NCI-H146 treated with DMSO at 0.1 percent for 48 hours (cell line): ENCODE measurements around the gene SYDE2.
A peak's percentile ranks its signal among the peaks of the same experiment; 100 is the strongest.

Experiments used
- DNase-seq: peaks from one replicate; lab custom pipeline; 2025; ENCODE audit not compliant: unreplicated experiment; lab: John Stamatoyannopoulos, UW

SYDE2 gene

GRCh38 chr1:85132078-85132720, 68.6 kb downstream of the SYDE2 start:
- peak; percentile 32 for DNase-seq

GRCh38 chr1:85128316-85128715, 72.5 kb downstream of the SYDE2 start:
- no peak for DNase-seq

- DNase-seq: no peak
Observed at GRCh38 chr1:85125891-85126290, 74.9 kb downstream of the SYDE2 start.

GRCh38 chr1:85124091-85124490, 76.7 kb downstream of the SYDE2 start:
- DNase-seq: no peak

GRCh38 chr1:85122169-85122568, 78.6 kb downstream of the SYDE2 start:
- no peak for DNase-seq

- DNase-seq: no peak
Observed at GRCh38 chr1:85121744-85122143, 79.1 kb downstream of the SYDE2 start.

GRCh38 chr1:85118751-85119150, 82.1 kb downstream of the SYDE2 start:
- DNase-seq: no peak

- no peak for DNase-seq
Observed at GRCh38 chr1:85116856-85117255, 84.0 kb downstream of the SYDE2 start.

- no peak for DNase-seq
Observed at GRCh38 chr1:85115933-85116332, 84.9 kb downstream of the SYDE2 start.

- DNase-seq: no peak
Observed at GRCh38 chr1:85111695-85112094, 89.1 kb downstream of the SYDE2 start.

GRCh38 chr1:85109475-85109874, 91.3 kb downstream of the SYDE2 start:
- DNase-seq: peak; percentile 30
